Measurements from ENCODE around the gene TUBB. TPM values are rescaled to one million over a fixed set of nuclear protein-coding genes. Genes with fewer than 3 reads are reported as not detected.
A peak's percentile ranks its signal among the peaks of the same experiment; 100 is the strongest.

TUBB gene
- total and polyA plus RNA-seq, 12 donors, result 90.3 to 473 (median 214) TPM

GRCh38 chr6:30724906-30725667 lies 4.9 kb downstream of the TUBB start:
- Histone ChIP-seq H3K27ac (peak overlapping the region in 2 of 5 donors; percentile 11 to 50), H3K4me3 (no peak overlapping the region), H3K36me3 (replicated peaks in 1 of 2) (peaks cover 0 to 77% of the 10 kb centered on the region in 2 donors), H3K4me1 (replicated peaks in 1 of 2) (peaks cover 10 to 46% of the 10 kb centered on the region in 2 donors), H3K27me3 (no peaks in the 10 kb centered on the region), H3K9me3 (replicated peaks in 1 of 3) (no peaks in the 10 kb centered on the region)
- no peak for DNase-seq
- WGBS, 4 donors, result 38 to 48% (median 44%) methylated on average over 6 of the region's 6 CpGs
- no peak for TF ChIP-seq CTCF (IDR thresholded peaks at IDR 0.05)
- no peak for TF ChIP-seq POLR2A (IDR thresholded peaks at IDR 0.05)
- intact Hi-C loops (cut with DNase I), result no loop called here

GRCh38 chr6:30725713-30726505 lies 5.8 kb downstream of the TUBB start:
- Histone ChIP-seq H3K4me3 (no peak overlapping the region), H3K27me3 (no peaks in the 10 kb centered on the region), H3K36me3 (replicated peaks in 1 of 2) (peaks cover 0 to 85% of the 10 kb centered on the region in 2 donors), H3K27ac (peak overlapping the region in 3 of 5 donors; percentile 2 to 50 (median 25)), H3K9me3 (replicated peaks in 1 of 3) (no peaks in the 10 kb centered on the region), H3K4me1 (replicated peaks in 1 of 2) (peaks cover 10 to 53% of the 10 kb centered on the region in 2 donors)
- no peak for DNase-seq
- TF ChIP-seq POLR2A (IDR thresholded peaks at IDR 0.05) (peak in 1 of 2 donors; percentile 6), CTCF (IDR thresholded peaks at IDR 0.05) (no peak)
- WGBS, 4 donors, result 68 to 81% (median 70%) methylated on average over 2 to 3 of the region's 3 CpGs
- intact Hi-C loops (cut with DNase I), result no loop called here

- H3K9me3 ChIP-seq (replicated peaks in 1 of 3), result no peaks in the 10 kb centered on the region
- intact Hi-C loops (cut with DNase I), result no loop called here
- no peak for TF ChIP-seq CTCF (IDR thresholded peaks at IDR 0.05)
- no peak for TF ChIP-seq POLR2A (IDR thresholded peaks at IDR 0.05)
- no peak for DNase-seq
- H3K4me3 ChIP-seq, result no peak overlapping the region
- peaks cover 0 to 94% of the 10 kb centered on the region in 2 donors for H3K36me3 ChIP-seq (replicated peaks in 1 of 2)
- no peaks in the 10 kb centered on the region for H3K27me3 ChIP-seq
- peak overlapping the region in 3 of 5 donors; percentile 35 to 81 (median 60) for H3K27ac ChIP-seq
- 85 to 92% (median 90%) methylated on average over 11 of the region's 11 CpGs for WGBS, 4 donors
- H3K4me1 ChIP-seq (replicated peaks in 1 of 2), result peaks cover 7 to 58% of the 10 kb centered on the region in 2 donors
Observed at GRCh38 chr6:30726506-30727413, 6.6 kb downstream of the TUBB start.
